Neural progenitor cell (in vitro differentiated cells): ENCODE data around the gene ENOPH1.

Source experiments
- EZH2 ChIP-seq: fragments of 200-600 bp; sonication (generic); IDR thresholded peaks from 2 replicates; pipeline ENCODE4 v1.6.1; 2017; ENCODE audit warnings: antibody characterized with exemption, mild to moderate bottlenecking, moderate library complexity
- EZH2phosphoT487 ChIP-seq: fragments of 200-600 bp; sonication (generic); IDR thresholded peaks from 2 replicates; pipeline ENCODE4 v1.6.1; 2017; ENCODE audit warnings: antibody characterized with exemption
- TF ChIP-seq, protein P1 (sequence below): fragments of 200-600 bp; sonication (generic); IDR thresholded peaks from 2 replicates; pipeline ENCODE4 v1.5.1; 2017; ENCODE audit warnings: antibody characterized with exemption, mild to moderate bottlenecking

GRCh38 chr4:82401600-82401999 is 28.8 kb upstream of the ENOPH1 start:
- TF ChIP-seq, protein P1, sequence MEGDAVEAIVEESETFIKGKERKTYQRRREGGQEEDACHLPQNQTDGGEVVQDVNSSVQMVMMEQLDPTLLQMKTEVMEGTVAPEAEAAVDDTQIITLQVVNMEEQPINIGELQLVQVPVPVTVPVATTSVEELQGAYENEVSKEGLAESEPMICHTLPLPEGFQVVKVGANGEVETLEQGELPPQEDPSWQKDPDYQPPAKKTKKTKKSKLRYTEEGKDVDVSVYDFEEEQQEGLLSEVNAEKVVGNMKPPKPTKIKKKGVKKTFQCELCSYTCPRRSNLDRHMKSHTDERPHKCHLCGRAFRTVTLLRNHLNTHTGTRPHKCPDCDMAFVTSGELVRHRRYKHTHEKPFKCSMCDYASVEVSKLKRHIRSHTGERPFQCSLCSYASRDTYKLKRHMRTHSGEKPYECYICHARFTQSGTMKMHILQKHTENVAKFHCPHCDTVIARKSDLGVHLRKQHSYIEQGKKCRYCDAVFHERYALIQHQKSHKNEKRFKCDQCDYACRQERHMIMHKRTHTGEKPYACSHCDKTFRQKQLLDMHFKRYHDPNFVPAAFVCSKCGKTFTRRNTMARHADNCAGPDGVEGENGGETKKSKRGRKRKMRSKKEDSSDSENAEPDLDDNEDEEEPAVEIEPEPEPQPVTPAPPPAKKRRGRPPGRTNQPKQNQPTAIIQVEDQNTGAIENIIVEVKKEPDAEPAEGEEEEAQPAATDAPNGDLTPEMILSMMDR: no peak
- TF ChIP-seq EZH2 (no peak), EZH2phosphoT487 (no peak)
